H9 (cell line): ENCODE results near the gene PTPRB. TPM values are rescaled to one million over a fixed set of nuclear protein-coding genes. Genes with fewer than 3 reads are reported as not detected.
"Not testable (repeated sequence)": the region's sequence is repeated elsewhere in the genome, so short reads cannot be mapped to it uniquely, and the experiment has no call there.

Source experiments
- DNase-seq: peaks from one replicate; pipeline ENCODE4 v3.0.0-alpha.2; 2017
- H2AFZ ChIP-seq: one replicate; pipeline ENCODE4 v1.6.1; 2013; ENCODE audit warnings: mild to moderate bottlenecking, low read length, control low read depth, moderate library complexity
- H2AK5ac ChIP-seq: 2 replicates; pipeline ENCODE4 v1.6.1; 2013; ENCODE audit warnings: low read length, control low read depth, mixed read lengths; ENCODE audit not compliant: insufficient read length
- H2BK120ac ChIP-seq: one replicate; pipeline ENCODE4 v1.6.1; 2013; ENCODE audit warnings: low read depth, mild to moderate bottlenecking, low read length, control low read depth, inconsistent platforms; ENCODE audit not compliant: poor library complexity, severe bottlenecking
- H2BK12ac ChIP-seq: 2 replicates; pipeline ENCODE4 v1.6.1; 2013; ENCODE audit warnings: low read length, control low read depth, mixed read lengths, low read depth; ENCODE audit not compliant: insufficient read length
- H2BK15ac ChIP-seq: 2 replicates; pipeline ENCODE4 v1.6.1; 2013; ENCODE audit warnings: low read depth, low read length, control low read depth
- H2BK20ac ChIP-seq: one replicate; pipeline ENCODE4 v1.6.1; 2013; ENCODE audit warnings: low read depth, mild to moderate bottlenecking, low read length, control low read depth, inconsistent platforms; ENCODE audit not compliant: poor library complexity, severe bottlenecking
- H2BK5ac ChIP-seq: 2 replicates; pipeline ENCODE4 v1.6.1; 2013; ENCODE audit warnings: low read length, control low read depth, mixed read lengths; ENCODE audit not compliant: insufficient read length
- H3K14ac ChIP-seq: 2 replicates; pipeline ENCODE4 v1.6.1; 2013; ENCODE audit warnings: low read length, control low read depth; ENCODE audit not compliant: insufficient read depth
- H3K18ac ChIP-seq: 2 replicates; pipeline ENCODE4 v1.6.1; 2013; ENCODE audit warnings: low read depth, mild to moderate bottlenecking, mixed read lengths, low read length, control low read depth; ENCODE audit not compliant: insufficient read length
- H3K23ac ChIP-seq: 2 replicates; pipeline ENCODE4 v1.6.1; 2013; ENCODE audit warnings: low read length, control low read depth, mixed read lengths, low read depth; ENCODE audit not compliant: insufficient read length
- H3K23me2 ChIP-seq: 2 replicates; pipeline ENCODE4 v1.6.1; 2013; ENCODE audit warnings: low read depth, mild to moderate bottlenecking, mixed read lengths, low read length, control low read depth; ENCODE audit not compliant: insufficient read length, poor library complexity, severe bottlenecking
- H3K27ac ChIP-seq: 2 replicates; pipeline ENCODE4 v1.5.1; 2013; ENCODE audit warnings: low read length, control low read depth, mixed read lengths, low read depth; ENCODE audit not compliant: insufficient read length
- H3K27me3 ChIP-seq: 2 replicates; pipeline ENCODE4 v1.6.1; 2013; ENCODE audit warnings: low read length, control low read depth, inconsistent platforms; ENCODE audit not compliant: insufficient read depth
- H3K4ac ChIP-seq: 2 replicates; pipeline ENCODE4 v1.6.1; 2013; ENCODE audit warnings: low read depth, mild to moderate bottlenecking, control low read depth, inconsistent platforms, low read length, moderate library complexity
- H3K4me1 ChIP-seq: 2 replicates; pipeline ENCODE4 v1.6.1; 2013; ENCODE audit warnings: low read length, control low read depth, inconsistent platforms; ENCODE audit not compliant: insufficient read depth
- H3K4me2 ChIP-seq: 2 replicates; pipeline ENCODE4 v1.6.1; 2013; ENCODE audit warnings: low read length, control low read depth, mixed read lengths; ENCODE audit not compliant: insufficient read length, insufficient read depth
- H3K56ac ChIP-seq: 2 replicates; pipeline ENCODE4 v1.6.1; 2013; ENCODE audit warnings: low read depth, mild to moderate bottlenecking, mixed read lengths, low read length, control low read depth; ENCODE audit not compliant: insufficient read length
- H3K79me1 ChIP-seq: 2 replicates; pipeline ENCODE4 v1.6.1; 2013; ENCODE audit warnings: low read depth, mild to moderate bottlenecking, moderate library complexity, low read length, control low read depth, inconsistent platforms; ENCODE audit not compliant: insufficient read depth, poor library complexity, severe bottlenecking
- H3K79me2 ChIP-seq: 2 replicates; pipeline ENCODE4 v1.6.1; 2013; ENCODE audit warnings: low read length, control low read depth, inconsistent platforms; ENCODE audit not compliant: insufficient read depth
- H3K9ac ChIP-seq: 2 replicates; pipeline ENCODE4 v1.6.1; 2013; ENCODE audit warnings: low read length, control low read depth, mixed read lengths; ENCODE audit not compliant: insufficient read length; ENCODE audit errors: extremely low read depth
- H3K9me3 ChIP-seq: one replicate; pipeline ENCODE4 v1.6.1; 2013; ENCODE audit warnings: low read depth, low read length, inconsistent platforms; ENCODE audit not compliant: control insufficient read depth
- H3T11ph ChIP-seq: one replicate; pipeline ENCODE4 v1.6.1; 2013; ENCODE audit warnings: mild to moderate bottlenecking, low read length, control low read depth, inconsistent platforms
- H4K20me1 ChIP-seq: one replicate; pipeline ENCODE4 v1.6.1; 2013; ENCODE audit not compliant: control insufficient read depth, insufficient read length, insufficient read depth
- H4K5ac ChIP-seq: 2 replicates; pipeline ENCODE4 v1.6.1; 2013; ENCODE audit warnings: low read depth, mild to moderate bottlenecking, mixed read lengths, low read length, control low read depth; ENCODE audit not compliant: insufficient read length
- H4K8ac ChIP-seq: replicated peaks from 2 replicates; pipeline ENCODE4 v1.6.1; 2013; ENCODE audit warnings: low read length, control low read depth, mixed read lengths, low read depth; ENCODE audit not compliant: insufficient read length
- H4K91ac ChIP-seq: 2 replicates; pipeline ENCODE4 v1.6.1; 2013; ENCODE audit warnings: low read depth, mild to moderate bottlenecking, moderate library complexity, mixed read lengths, low read length, control low read depth; ENCODE audit not compliant: insufficient read length
- H3K27ac Mint-ChIP-seq, 3 experiments: 2 replicates in 2 of 3; 3 replicates in 1 of 3; pipeline ENCODE4 v1.8.0; 2020 to 2021; ENCODE audit warnings: mixed read lengths in 3 of 3, mild to moderate bottlenecking in 1 of 3, moderate library complexity in 1 of 3
- H3K27me3 Mint-ChIP-seq: 2 replicates; pipeline ENCODE4 v1.8.0; 2021; ENCODE audit warnings: low read depth, mild to moderate bottlenecking, moderate library complexity, mixed read lengths
- H3K36me3 Mint-ChIP-seq, 3 experiments: 2 replicates in 2 of 3; 3 replicates in 1 of 3; pipeline ENCODE4 v1.8.0; 2020 to 2021; ENCODE audit warnings: low read depth in 3 of 3, mixed read lengths in 3 of 3; ENCODE audit not compliant: insufficient read depth in 1 of 3
- H3K4me1 Mint-ChIP-seq, 2 experiments: 2 replicates each; pipeline ENCODE4 v1.8.0; 2020; ENCODE audit warnings: mixed read lengths in 2 of 2
- H3K4me3 Mint-ChIP-seq, 2 experiments: 2 replicates in 1 of 2; 3 replicates in 1 of 2; pipeline ENCODE4 v1.8.0; 2020 to 2021; ENCODE audit warnings: mild to moderate bottlenecking in 2 of 2, mixed read lengths in 2 of 2, moderate library complexity in 1 of 2
- H3K9me3 Mint-ChIP-seq, 2 experiments: 2 replicates in 1 of 2; 3 replicates in 1 of 2; pipeline ENCODE4 v1.8.0; 2020; ENCODE audit warnings: mild to moderate bottlenecking in 2 of 2, mixed read lengths in 2 of 2, moderate library complexity in 1 of 2
- CTCF ChIP-seq: fragments of 200-600 bp; sonication (generic); conservative IDR thresholded peaks from 3 replicates; pipeline ENCODE4 v1.8.0; 2021; ENCODE audit warnings: antibody characterized with exemption, mild to moderate bottlenecking
- WGBS: extraction: QIAGEN DNeasy Blood & Tissue Kit; methylation state at CpG from one replicate; pipeline ENCODE4 v1.1.7; 2013; ENCODE audit warnings: missing lambda C conversion rate, low lambda C conversion rate, mixed read lengths; ENCODE audit not compliant: insufficient read length; ENCODE audit errors: extremely low coverage; 5-methylcytosine and 5-hydroxymethylcytosine counted together
- total RNA-seq: library from RNA; stranded (reverse); gene quantifications from 2 replicates; pipeline ENCODE4 v1.2.1, GENCODE V29; 2021

The PTPRB gene
- total RNA-seq, 1 experiment from 2014 or later: 1.4 TPM

- Histone ChIP-seq H2AFZ (no peak overlapping the region), H3K9ac (no peak overlapping the region), H3K4ac (no peak overlapping the region), H3K56ac (no peak overlapping the region), H4K5ac (no peak overlapping the region), H4K8ac (no peak overlapping the region), H3K18ac (no peak overlapping the region), H4K20me1 (no peaks in the 10 kb centered on the region), H2BK5ac (no peak overlapping the region), H4K91ac (no peak overlapping the region), H2BK20ac (no peak overlapping the region), H3K14ac (no peak overlapping the region), H3K9me3 (peaks cover 13% of the 10 kb centered on the region), H2AK5ac (no peak overlapping the region), H2BK120ac (no peak overlapping the region), H2BK12ac (no peak overlapping the region), H3K4me1 (no peaks in the 10 kb centered on the region), H3K23me2 (no peaks in the 10 kb centered on the region), H3T11ph (no peak overlapping the region), H3K23ac (no peak overlapping the region), H3K4me2 (no peak overlapping the region), H3K27ac (no peak overlapping the region), H3K79me1 (no peaks in the 10 kb centered on the region), H3K79me2 (no peaks in the 10 kb centered on the region), H3K27me3 (no peaks in the 10 kb centered on the region), H2BK15ac (no peak overlapping the region)
- Mint-ChIP-seq H3K36me3 (peaks cover 14 to 35% (median 27%) of the 10 kb centered on the region in 3 experiments), H3K27me3 (peaks cover 3% of the 10 kb centered on the region; the same call in 1 of the 2 replicates), H3K4me1 (no peaks in the 10 kb centered on the region), H3K27ac (no peak overlapping the region), H3K4me3 (no peak overlapping the region), H3K9me3 (peaks cover 35 to 48% of the 10 kb centered on the region in 2 experiments)
- no peak for TF ChIP-seq CTCF
- no peak for DNase-seq
- WGBS: no CpG with 5 or more reads among the region's 5 CpGs
Measured at GRCh38 chr12:70497508-70497907, 139.7 kb downstream of the PTPRB start.

- H4K20me1 ChIP-seq, H3K79me2 ChIP-seq, H2BK20ac ChIP-seq, H2AK5ac ChIP-seq, H3K4me1 ChIP-seq, H3K27ac Mint-ChIP-seq, H3K27me3 Mint-ChIP-seq, H3K23ac ChIP-seq, H3K18ac ChIP-seq, H3K4me2 ChIP-seq, H2BK12ac ChIP-seq, H3K4me1 Mint-ChIP-seq, H3K79me1 ChIP-seq, H3K9ac ChIP-seq, H4K8ac ChIP-seq, H2BK5ac ChIP-seq, H2BK120ac ChIP-seq, H3K27ac ChIP-seq, H4K91ac ChIP-seq, H2BK15ac ChIP-seq, H3K27me3 ChIP-seq, H3K56ac ChIP-seq, H3K9me3 ChIP-seq, DNase-seq, H3K14ac ChIP-seq, H3T11ph ChIP-seq, H3K4me3 Mint-ChIP-seq, H4K5ac ChIP-seq, H2AFZ ChIP-seq, H3K4ac ChIP-seq, H3K23me2 ChIP-seq: not testable (repeated sequence)
- Mint-ChIP-seq H3K9me3 (peaks cover 29 to 63% of the 10 kb centered on the region in 2 experiments), H3K36me3 (peaks cover 12 to 22% (median 22%) of the 10 kb centered on the region in 3 experiments)
- WGBS: no CpG with 5 or more reads among the region's 1 CpG
Measured at GRCh38 chr12:70492904-70493303, 144.3 kb downstream of the PTPRB start.
